Mesenteric fat pad (tissue), 1 donor: ENCODE results near the gene RAPGEF1. TPM values are rescaled to one million over a fixed set of nuclear protein-coding genes. Genes with fewer than 3 reads are reported as not detected.
"Not testable (repeated sequence)": the region's sequence is repeated elsewhere in the genome, so short reads cannot be mapped to it uniquely, and the experiment has no call there.

ENCODE experiments used
- DNase-seq: peaks from one replicate; pipeline ENCODE4 v3.0.0-alpha.2; 2020; ENCODE audit warnings: low spot score
- total RNA-seq: library from RNA; stranded (reverse); fragmentation: NEBNext Ultra II Directional; extraction: Animal tissue kit (Norgen Biotek cat#: 25700); gene quantifications from one replicate; pipeline ENCODE4 v1.2.1, GENCODE V29; 2021
- donor health status: DM: yes; HTN: yes; CAD: no.

Gene RAPGEF1
- total RNA-seq, 1 donor from 2014 or later, result 106 TPM

- DNase-seq, result no peak
Observed at GRCh38 chr9:131728961-131729360, 10.9 kb downstream of the RAPGEF1 start.

- DNase-seq, result no peak
Observed at GRCh38 chr9:131728546-131728910, 11.3 kb downstream of the RAPGEF1 start.

- no peak for DNase-seq
Observed at GRCh38 chr9:131727795-131728545, 11.9 kb downstream of the RAPGEF1 start.

GRCh38 chr9:131727184-131727759 is 12.6 kb downstream of the RAPGEF1 start:
- DNase-seq, result no peak

GRCh38 chr9:131724683-131725082 is 15.2 kb downstream of the RAPGEF1 start:
- no peak for DNase-seq

GRCh38 chr9:131723632-131724031 is 16.2 kb downstream of the RAPGEF1 start:
- DNase-seq, result no peak

- no peak for DNase-seq
Observed at GRCh38 chr9:131722255-131722654, 17.6 kb downstream of the RAPGEF1 start.

- DNase-seq, result no peak
Observed at GRCh38 chr9:131721076-131721475, 18.8 kb downstream of the RAPGEF1 start.

- DNase-seq, result no peak
Observed at GRCh38 chr9:131720330-131720729, 19.5 kb downstream of the RAPGEF1 start.

- no peak for DNase-seq
Observed at GRCh38 chr9:131719262-131719908, 20.5 kb downstream of the RAPGEF1 start.

GRCh38 chr9:131717719-131718460 is 22.0 kb downstream of the RAPGEF1 start:
- DNase-seq, result no peak

- DNase-seq, result no peak
Observed at GRCh38 chr9:131715906-131716305, 24.0 kb downstream of the RAPGEF1 start.

GRCh38 chr9:131714821-131715220 is 25.1 kb downstream of the RAPGEF1 start:
- peak; percentile 75 for DNase-seq

- DNase-seq, result no peak
Observed at GRCh38 chr9:131714161-131714646, 25.7 kb downstream of the RAPGEF1 start.

GRCh38 chr9:131713016-131713415 is 26.9 kb downstream of the RAPGEF1 start:
- DNase-seq, result no peak

GRCh38 chr9:131712151-131712716 is 27.6 kb downstream of the RAPGEF1 start:
- DNase-seq, result no peak

- DNase-seq, result no peak
Observed at GRCh38 chr9:131709771-131710431, 30.0 kb downstream of the RAPGEF1 start.

GRCh38 chr9:131709010-131709770 is 30.7 kb downstream of the RAPGEF1 start:
- not testable (repeated sequence) for DNase-seq

GRCh38 chr9:131708226-131709002 is 31.5 kb downstream of the RAPGEF1 start:
- no peak for DNase-seq
